ENCODE data around the gene SMAD6.

Gene SMAD6

DNA sequence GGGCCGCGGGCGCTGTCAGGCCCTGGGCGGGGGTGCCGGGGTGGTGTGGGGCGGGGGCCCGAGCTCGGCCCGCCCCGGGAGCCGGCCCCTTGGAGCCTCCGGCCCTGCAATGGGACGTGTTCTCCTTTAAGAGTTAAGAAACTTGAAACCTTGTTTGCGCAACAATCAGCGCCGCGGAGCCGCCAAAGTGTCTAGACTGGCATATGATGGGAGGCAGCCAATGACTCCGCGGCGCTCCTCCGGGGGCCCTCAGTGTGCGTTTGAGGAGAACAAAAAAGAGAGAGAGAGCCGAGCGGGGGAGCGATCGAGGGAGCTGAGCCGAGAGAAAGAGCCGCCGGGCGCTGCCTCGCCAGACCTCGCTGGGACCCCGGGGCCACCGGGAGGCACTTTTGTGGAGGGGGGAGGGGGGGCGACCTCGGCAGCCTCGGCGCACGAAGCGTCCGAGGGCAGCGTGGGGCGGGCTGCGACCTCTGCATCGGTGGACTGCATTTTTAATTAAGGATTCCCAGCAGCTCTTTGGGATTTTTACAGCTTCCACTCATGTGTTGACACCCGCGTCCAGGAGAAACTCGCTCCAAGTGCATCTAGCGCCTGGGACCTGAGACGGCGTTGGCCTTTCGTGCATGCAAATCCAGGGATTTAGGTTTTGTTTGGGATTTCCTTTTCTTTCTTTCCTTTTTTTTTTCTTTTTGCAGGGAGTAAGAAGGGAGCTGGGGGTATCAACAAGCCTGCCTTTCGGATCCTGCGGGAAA lies at the start of gene SMAD6:
TSS of gene SMAD6 (plus strand) at position 202 of the 752 bp plus-strand sequence. CDS start 1,023 bp downstream, outside the sequence.
- FAIRE-seq, result peak; percentile 96

GRCh38 chr15:66652806-66653205 lies 49.2 kb upstream of the SMAD6 start:
- no peak for FAIRE-seq

- FAIRE-seq, result no peak
Observed at GRCh38 chr15:66653398-66653797, 48.6 kb upstream of the SMAD6 start.

GRCh38 chr15:66653852-66654251 lies 48.2 kb upstream of the SMAD6 start:
- no peak for FAIRE-seq

DNA sequence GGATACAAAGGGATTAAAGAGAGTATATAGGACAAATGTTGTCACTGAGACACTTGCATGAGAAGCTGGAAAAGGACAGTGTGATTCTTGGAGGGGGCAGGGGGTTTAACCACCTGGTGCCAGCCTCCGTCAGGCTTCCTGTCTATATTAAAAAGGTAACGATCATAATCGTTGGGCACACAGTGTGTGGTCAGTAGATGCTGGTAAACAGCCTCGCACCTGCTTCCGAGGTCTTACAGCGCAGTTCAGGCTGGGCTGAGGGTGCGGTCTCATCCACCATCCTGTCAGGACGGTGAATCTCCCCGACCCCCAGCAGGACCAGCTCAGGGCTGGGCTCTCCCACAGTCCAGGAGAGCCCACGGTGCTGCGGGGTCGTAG lies 47.7 kb upstream of the SMAD6 start:
- FAIRE-seq, result no peak

DNA sequence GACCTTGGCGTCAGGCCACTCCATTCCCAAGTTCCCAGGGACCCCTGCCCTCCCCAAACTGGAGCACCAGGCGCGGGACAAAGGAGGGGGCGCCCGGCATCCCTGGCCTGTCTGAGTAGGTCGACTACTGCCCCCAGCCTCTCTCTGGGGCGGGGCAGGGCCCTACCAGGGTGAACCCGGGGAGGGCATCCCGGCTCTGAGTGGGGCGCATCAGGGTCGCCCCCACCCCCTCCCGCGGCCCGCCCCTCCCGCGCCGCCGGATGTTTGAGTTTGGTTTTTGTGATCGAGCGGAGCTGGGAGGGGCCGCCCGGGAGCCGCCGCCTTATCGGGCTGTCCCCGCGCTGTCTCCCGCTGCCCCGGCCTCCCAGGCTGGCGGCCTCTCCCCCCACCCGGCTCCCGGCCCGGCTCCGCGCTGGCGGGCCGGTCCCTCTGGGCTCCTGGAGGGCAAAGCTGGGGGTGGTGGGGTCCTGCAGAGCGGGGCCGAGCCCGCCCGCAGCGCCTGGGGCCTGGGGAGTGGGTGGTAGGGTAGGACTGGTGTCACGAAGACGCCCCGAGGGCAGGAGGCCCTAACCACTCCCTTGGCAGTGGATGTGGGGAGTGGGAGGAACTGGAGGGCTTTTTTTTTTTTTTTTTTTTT lies 47.2 kb upstream of the SMAD6 start:
- FAIRE-seq, result no peak

GRCh38 chr15:66655511-66655910 lies 46.5 kb upstream of the SMAD6 start:
- no peak for FAIRE-seq

DNA sequence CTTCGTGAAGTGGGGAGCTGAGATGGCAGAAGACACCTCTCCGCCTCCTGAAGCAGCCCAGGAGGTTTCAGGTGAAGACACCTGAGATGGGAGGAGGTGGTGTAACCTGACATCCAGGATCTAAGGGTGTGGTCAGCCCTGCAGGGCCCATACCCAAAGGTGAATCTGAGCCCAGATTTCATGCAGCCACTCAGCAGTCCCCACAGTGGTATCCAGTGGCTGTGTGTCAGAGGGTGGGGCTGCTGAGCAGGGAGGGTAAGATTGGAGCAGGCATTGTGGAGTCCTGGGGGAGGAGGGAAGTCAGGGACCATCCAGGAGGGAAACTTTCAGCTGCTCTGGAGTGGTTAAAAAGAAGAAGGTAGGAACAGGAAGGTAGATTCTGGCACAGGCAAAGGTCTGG lies 46.0 kb upstream of the SMAD6 start:
- FAIRE-seq, result no peak

- no peak for FAIRE-seq
Observed at GRCh38 chr15:66657185-66658020, 44.6 kb upstream of the SMAD6 start.

DNA sequence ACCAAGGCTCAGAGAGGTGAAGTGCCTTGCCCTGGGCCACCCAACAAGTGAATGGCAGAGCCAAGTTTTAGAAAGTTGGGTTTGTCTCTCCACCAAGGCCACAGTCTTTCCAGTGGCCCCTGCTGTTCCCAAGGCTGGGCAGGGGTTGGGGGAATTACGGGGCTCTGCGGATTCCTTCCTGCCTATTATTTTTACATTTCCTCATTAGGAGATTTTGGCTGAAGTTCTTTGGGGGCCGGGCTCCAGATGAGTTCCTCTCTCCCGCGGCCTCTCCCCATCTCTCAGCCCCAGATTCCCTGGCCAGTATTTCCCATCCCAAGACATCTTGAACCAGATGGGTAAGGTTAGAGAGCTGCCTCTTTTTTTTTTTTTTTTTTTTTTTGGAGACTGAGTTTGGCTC lies 44.0 kb upstream of the SMAD6 start:
- FAIRE-seq, result no peak

GRCh38 chr15:66658855-66659254 lies 43.2 kb upstream of the SMAD6 start:
- FAIRE-seq, result no peak

GRCh38 chr15:66659384-66659783 lies 42.7 kb upstream of the SMAD6 start:
- FAIRE-seq, result no peak

DNA sequence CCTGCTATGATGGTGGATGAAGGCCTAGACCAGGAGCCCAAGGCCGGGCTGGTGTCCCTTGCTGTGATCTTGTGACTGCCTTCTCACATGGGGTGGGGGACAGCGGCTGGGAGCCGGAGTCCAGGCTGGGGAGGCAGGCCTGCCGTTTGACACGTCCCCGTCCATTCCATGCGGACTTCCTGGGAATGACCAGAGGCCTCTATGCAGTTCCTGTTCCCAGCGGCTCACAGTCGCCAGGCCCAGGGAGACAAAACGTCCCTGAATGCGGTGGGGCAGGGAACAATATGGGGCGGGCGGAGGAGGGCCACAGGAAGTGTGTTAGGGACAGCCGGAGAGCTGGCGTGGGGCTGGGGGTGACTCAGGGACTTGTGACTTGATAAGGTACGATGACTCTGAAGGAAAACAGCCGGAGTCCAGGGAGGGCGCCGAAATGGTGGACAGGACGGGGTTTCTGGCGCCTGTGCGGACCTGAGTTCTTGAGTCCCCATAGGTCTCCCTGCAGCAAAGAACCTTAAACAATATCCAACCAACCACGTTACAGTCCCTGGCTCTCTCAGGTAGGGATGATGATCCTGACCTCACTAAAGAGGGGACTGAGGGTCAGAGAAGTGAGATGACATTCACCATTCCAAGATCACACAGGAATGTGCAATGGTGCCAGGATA lies 40.5 kb upstream of the SMAD6 start:
- no peak for FAIRE-seq

GRCh38 chr15:66662522-66662921 lies 39.5 kb upstream of the SMAD6 start:
- FAIRE-seq, result no peak

GRCh38 chr15:66663664-66664063 lies 38.4 kb upstream of the SMAD6 start:
- FAIRE-seq, result no peak

- no peak for FAIRE-seq
Observed at GRCh38 chr15:66670175-66670574, 31.9 kb upstream of the SMAD6 start.

DNA sequence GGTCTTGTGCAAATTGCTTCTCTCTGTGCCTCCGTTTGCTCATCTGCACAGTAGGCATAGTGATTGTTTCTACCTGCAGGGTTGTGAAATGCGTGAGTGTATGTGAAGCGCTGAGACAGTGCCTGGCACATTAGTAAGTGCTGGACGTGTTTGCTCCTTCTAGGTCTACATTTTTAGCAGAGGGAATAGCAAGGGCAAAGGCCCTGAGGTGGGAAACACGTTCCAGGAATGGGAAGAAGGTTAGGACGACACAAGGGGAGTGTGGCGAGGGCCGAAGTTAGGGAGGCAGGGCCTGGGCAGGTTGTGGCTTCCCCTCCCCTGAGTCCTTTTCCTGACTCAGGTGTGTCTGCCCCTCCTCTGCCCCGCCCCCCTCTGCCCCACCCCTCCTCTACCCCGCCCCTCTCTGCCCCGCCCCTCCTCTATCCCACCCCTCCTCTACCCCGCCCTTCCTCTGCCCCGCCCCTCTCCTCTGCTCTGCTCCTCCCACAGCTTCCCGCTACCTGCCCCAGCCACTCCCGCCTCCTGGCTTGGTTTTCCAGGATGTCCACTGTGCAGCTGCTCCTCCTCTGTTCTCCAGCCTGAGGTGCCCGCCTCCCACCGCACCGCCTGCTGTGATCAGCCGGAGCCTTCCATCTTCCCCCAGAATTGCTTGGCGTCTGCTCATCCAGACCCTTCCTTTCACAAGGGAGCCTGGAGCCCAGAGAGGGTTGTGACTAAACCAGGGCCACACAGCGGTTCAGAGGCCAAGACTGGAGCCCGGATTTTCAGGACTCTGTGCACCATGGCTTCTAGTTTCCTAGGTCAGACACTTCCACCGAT lies 31.1 kb upstream of the SMAD6 start:
- no peak for FAIRE-seq

- FAIRE-seq, result no peak
Observed at GRCh38 chr15:66672867-66673266, 29.2 kb upstream of the SMAD6 start.

- no peak for FAIRE-seq
Observed at GRCh38 chr15:66673410-66674322, 28.4 kb upstream of the SMAD6 start.

GRCh38 chr15:66674756-66675155 lies 27.3 kb upstream of the SMAD6 start:
- FAIRE-seq, result no peak

DNA sequence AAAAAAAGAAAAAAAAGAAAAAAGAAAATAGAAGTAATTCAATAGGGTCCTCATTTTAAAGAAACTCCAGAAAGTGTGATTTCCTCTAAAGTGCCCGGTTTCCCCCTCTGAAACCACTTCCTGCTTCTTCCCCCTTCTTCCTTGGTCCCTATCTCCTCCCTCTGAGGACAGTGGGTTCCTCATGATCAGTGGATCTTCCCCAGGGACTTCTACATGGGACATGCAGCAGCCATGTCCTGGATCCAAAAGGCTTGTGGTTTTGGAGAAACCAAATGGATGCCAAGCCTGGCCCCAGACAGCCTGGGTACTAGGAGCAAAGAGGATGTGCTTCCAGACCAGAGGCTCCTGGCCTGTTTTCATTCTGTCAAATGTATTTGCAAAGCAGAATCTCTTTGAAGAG lies 26.6 kb upstream of the SMAD6 start:
- no peak for FAIRE-seq
